ENCODE data around the gene ZFPM1. TPM values are rescaled to one million over a fixed set of nuclear protein-coding genes. Genes with fewer than 3 reads are reported as not detected.

ZFPM1 gene
- total RNA-seq, 1 experiment from 2014 or later, result 3.9 TPM

DNA sequence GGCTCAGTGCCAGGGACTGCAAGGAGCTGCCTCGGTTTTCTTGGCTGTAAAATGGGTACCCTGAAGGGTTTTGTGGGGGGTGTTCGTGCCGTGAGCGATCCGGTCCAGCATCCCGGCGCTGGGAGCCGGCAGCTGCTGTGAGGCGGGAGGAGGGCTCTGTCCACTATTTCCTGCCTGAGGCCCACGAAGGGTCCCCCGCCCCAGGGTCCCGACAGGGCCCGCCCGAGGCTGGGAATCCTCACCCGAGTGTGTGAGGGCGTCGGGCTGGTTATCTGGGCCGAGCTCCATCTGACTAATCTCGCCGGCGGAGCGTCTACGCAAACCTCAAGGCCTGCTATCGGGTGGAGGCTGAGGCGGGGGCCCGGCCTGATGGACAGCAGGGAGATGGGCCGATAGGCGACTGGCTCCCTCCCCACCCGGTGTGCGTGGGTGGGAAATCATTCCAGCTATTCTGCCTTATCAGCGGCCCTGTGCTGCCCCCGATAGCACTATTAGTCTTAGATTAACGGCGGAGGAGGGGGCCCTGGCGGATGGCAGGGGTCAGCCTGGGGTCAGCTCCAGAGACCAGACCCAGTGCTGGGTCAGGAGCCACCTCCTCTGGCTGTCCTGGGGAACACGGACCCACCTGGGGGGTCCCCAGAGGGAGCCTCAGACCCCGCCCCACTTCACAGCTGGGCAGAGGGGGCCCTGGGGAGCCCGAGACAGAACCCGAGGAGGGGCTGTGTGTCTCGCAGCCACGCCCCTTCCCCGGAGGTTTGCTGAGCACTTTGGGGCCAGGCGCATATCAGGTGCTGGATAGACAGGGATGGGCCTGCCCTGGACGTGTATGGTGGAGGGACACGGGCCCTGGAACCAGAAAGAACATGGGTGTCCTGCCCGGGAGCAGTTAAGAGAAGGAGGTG is 44.7 kb downstream of the ZFPM1 start:
- Histone ChIP-seq H3K27ac (ENCODE audit: low read length) (no peak overlapping the region), H3K4me1 (ENCODE audit: control insufficient read depth, insufficient read depth, low read length) (no peaks in the 10 kb centered on the region), H3K9me3 (ENCODE audit: control insufficient read depth, insufficient read depth, low read depth, low read length) (no peaks in the 10 kb centered on the region), H3K36me3 (ENCODE audit: control insufficient read depth, insufficient read depth, low read length) (no peaks in the 10 kb centered on the region), H3K4me3 (ENCODE audit: low read depth in 2 of 2, low read length in 2 of 2) (no peak overlapping the region), H3K27me3 (ENCODE audit: control insufficient read depth, insufficient read depth, low read length) (no peaks in the 10 kb centered on the region)
- BruUV-seq (replicated peaks), result no TSS peak
- POLR2A ChIA-PET, result no interaction called here
- CTCF ChIA-PET, result no interaction called here
- in situ Hi-C loops (cut with HindIII; ENCODE audit: low pct_unique_long_range_greater_than_20kb, low sequenced_read_pairs), result no loop called here
- ATAC-seq (no peak), DNase-seq (ENCODE audit: low read depth, low spot score) (no peak)
- intact Hi-C loops (cut with micrococcal nuclease; ENCODE audit: unreplicated experiment), result no loop called here
- TF ChIP-seq REST (IDR thresholded peaks at IDR 0.05; ENCODE audit: insufficient read depth in 1 of 2, low read depth in 2 of 2, low read length in 1 of 2) (no peak), POLR2AphosphoS5 (IDR thresholded peaks at IDR 0.05; ENCODE audit: low read depth, low read length) (no peak), TCF7L2 (IDR thresholded peaks at IDR 0.05; ENCODE audit: low read depth, low read length) (no peak), CTCF (IDR thresholded peaks at IDR 0.05) (no peak), SIN3A (IDR thresholded peaks at IDR 0.05; ENCODE audit: borderline replicate concordance, insufficient read depth, low read depth, low read length) (no peak)

- no peak for DNase-seq (ENCODE audit: low read depth, low spot score)
- in situ Hi-C loops (cut with HindIII; ENCODE audit: low pct_unique_long_range_greater_than_20kb, low sequenced_read_pairs) (no loop called here), intact Hi-C loops (cut with micrococcal nuclease; ENCODE audit: unreplicated experiment) (no loop called here)
- Histone ChIP-seq H3K4me3 (ENCODE audit: low read depth in 2 of 2, low read length in 2 of 2) (no peak overlapping the region), H3K27me3 (ENCODE audit: control insufficient read depth, insufficient read depth, low read length) (no peaks in the 10 kb centered on the region), H3K4me1 (ENCODE audit: control insufficient read depth, insufficient read depth, low read length) (no peaks in the 10 kb centered on the region), H3K9me3 (ENCODE audit: control insufficient read depth, insufficient read depth, low read depth, low read length) (no peaks in the 10 kb centered on the region), H3K27ac (ENCODE audit: low read length) (no peak overlapping the region), H3K36me3 (ENCODE audit: control insufficient read depth, insufficient read depth, low read length) (no peaks in the 10 kb centered on the region)
- TF ChIP-seq TCF7L2 (IDR thresholded peaks at IDR 0.05; ENCODE audit: low read depth, low read length) (no peak), SIN3A (IDR thresholded peaks at IDR 0.05; ENCODE audit: borderline replicate concordance, insufficient read depth, low read depth, low read length) (no peak), REST (IDR thresholded peaks at IDR 0.05; ENCODE audit: insufficient read depth in 1 of 2, low read depth in 2 of 2, low read length in 1 of 2) (no peak), POLR2AphosphoS5 (IDR thresholded peaks at IDR 0.05; ENCODE audit: low read depth, low read length) (no peak), CTCF (IDR thresholded peaks at IDR 0.05) (no peak)
- CTCF ChIA-PET, result no interaction called here
- BruUV-seq (replicated peaks), result no TSS peak
- ATAC-seq, result no peak
- POLR2A ChIA-PET, result interaction anchor here (0.7 kb wide), 1 partner anchor 41 kb away, joined by 6 read pairs; no protein-coding TSS in a partner anchor
Observed at GRCh38 chr16:88498576-88499208, 45.6 kb downstream of the ZFPM1 start.

Data from Panc1 (cell line).